ENCODE results near the gene BSX.

GRCh38 chr11:122931510-122931909, 50.1 kb downstream of the BSX start:
- TF ChIP-seq CTCF (conservative IDR thresholded peaks at IDR 0.05; ENCODE audit: low read depth, low read length) (no peak), ELK1 (IDR thresholded peaks at IDR 0.05; ENCODE audit: borderline replicate concordance, low read depth, low read length) (no peak), MAFK (IDR thresholded peaks at IDR 0.05; ENCODE audit: low read depth, low read length) (no peak), POLR2A (IDR thresholded peaks at IDR 0.05; ENCODE audit: low read depth, low read length) (no peak), BHLHE40 (IDR thresholded peaks at IDR 0.05; ENCODE audit: low read depth, low read length) (no peak), MAZ (IDR thresholded peaks at IDR 0.05; ENCODE audit: borderline replicate concordance, low read depth, low read length) (no peak), MXI1 (IDR thresholded peaks at IDR 0.05; ENCODE audit: borderline replicate concordance, low read depth, low read length) (no peak), SMC3 (IDR thresholded peaks at IDR 0.05; ENCODE audit: low read depth, low read length) (no peak)

Data from IMR-90 (cell line).